Mesendoderm (in vitro differentiated cells): Measurements from ENCODE around the gene RHOXF2.
A peak's percentile ranks its signal among the peaks of the same experiment; 100 is the strongest.

ENCODE experiments used
- DNase-seq: peaks from one replicate; pipeline ENCODE4 v3.0.0; 2013
- H2AK5ac ChIP-seq: 2 replicates; pipeline ENCODE4 v1.6.1; 2013; ENCODE audit warnings: low read length, inconsistent platforms
- H2BK120ac ChIP-seq: 2 replicates; pipeline ENCODE4 v1.6.1; 2013; ENCODE audit warnings: low read depth, mild to moderate bottlenecking, low read length, moderate library complexity, mixed read lengths
- H2BK15ac ChIP-seq: replicated peaks from 2 replicates; pipeline ENCODE4 v1.6.1; 2013; ENCODE audit warnings: low read depth, mild to moderate bottlenecking, moderate library complexity
- H2BK5ac ChIP-seq: 2 replicates; pipeline ENCODE4 v1.6.1; 2013; ENCODE audit warnings: low read length, inconsistent platforms
- H3K18ac ChIP-seq: 2 replicates; pipeline ENCODE4 v1.6.1; 2013; ENCODE audit warnings: mild to moderate bottlenecking, low read length, mixed read lengths
- H3K23ac ChIP-seq: one replicate; pipeline ENCODE4 v1.6.1; 2013; ENCODE audit warnings: low read length
- H3K27ac ChIP-seq: 2 replicates; pipeline ENCODE4 v1.5.1; 2013; ENCODE audit warnings: low read depth, mild to moderate bottlenecking, inconsistent platforms, low read length, moderate library complexity
- H3K27me3 ChIP-seq: 2 replicates; pipeline ENCODE4 v1.6.1; 2013; ENCODE audit warnings: low read length, control low read depth, mild to moderate bottlenecking, inconsistent platforms; ENCODE audit not compliant: insufficient read depth, poor library complexity
- H3K36me3 ChIP-seq: 2 replicates; pipeline ENCODE4 v1.6.1; 2013; ENCODE audit warnings: low read length, inconsistent platforms; ENCODE audit not compliant: control insufficient read depth, insufficient read depth
- H3K4ac ChIP-seq: one replicate; pipeline ENCODE4 v1.6.1; 2013; ENCODE audit warnings: low read depth, mild to moderate bottlenecking, low read length, moderate library complexity
- H3K4me1 ChIP-seq: 2 replicates; pipeline ENCODE4 v1.6.1; 2013; ENCODE audit warnings: low read depth, low read length, inconsistent platforms; ENCODE audit not compliant: control insufficient read depth
- H3K4me2 ChIP-seq: 2 replicates; pipeline ENCODE4 v1.6.1; 2013; ENCODE audit warnings: low read length
- H3K4me3 ChIP-seq: 2 replicates; pipeline ENCODE4 v1.5.1; 2013; ENCODE audit warnings: mild to moderate bottlenecking, low read length
- H3K56ac ChIP-seq: one replicate; pipeline ENCODE4 v1.6.1; 2013; ENCODE audit warnings: low read length
- H3K79me1 ChIP-seq: 2 replicates; pipeline ENCODE4 v1.6.1; 2013; ENCODE audit warnings: low read length, inconsistent platforms
- H3K79me2 ChIP-seq: 2 replicates; pipeline ENCODE4 v1.6.1; 2013; ENCODE audit warnings: mild to moderate bottlenecking, low read length; ENCODE audit not compliant: control insufficient read depth, insufficient read depth
- H3K9ac ChIP-seq: 2 replicates; pipeline ENCODE4 v1.6.1; 2013; ENCODE audit warnings: low read length, inconsistent platforms
- H4K5ac ChIP-seq: one replicate; pipeline ENCODE4 v1.6.1; 2013; ENCODE audit warnings: low read length
- H4K8ac ChIP-seq: one replicate; pipeline ENCODE4 v1.6.1; 2013; ENCODE audit warnings: low read depth, mild to moderate bottlenecking, control low read depth, low read length, moderate library complexity
- whole genome bisulfite sequencing: extraction: QIAGEN DNeasy Blood & Tissue Kit; methylation state at CpG from one replicate; pipeline ENCODE4 v1.1.7; 2013; ENCODE audit warnings: low lambda C conversion rate, missing lambda C conversion rate; ENCODE audit not compliant: insufficient coverage; ENCODE audit errors: extremely low coverage; 5-methylcytosine and 5-hydroxymethylcytosine counted together

RHOXF2 gene

DNA sequence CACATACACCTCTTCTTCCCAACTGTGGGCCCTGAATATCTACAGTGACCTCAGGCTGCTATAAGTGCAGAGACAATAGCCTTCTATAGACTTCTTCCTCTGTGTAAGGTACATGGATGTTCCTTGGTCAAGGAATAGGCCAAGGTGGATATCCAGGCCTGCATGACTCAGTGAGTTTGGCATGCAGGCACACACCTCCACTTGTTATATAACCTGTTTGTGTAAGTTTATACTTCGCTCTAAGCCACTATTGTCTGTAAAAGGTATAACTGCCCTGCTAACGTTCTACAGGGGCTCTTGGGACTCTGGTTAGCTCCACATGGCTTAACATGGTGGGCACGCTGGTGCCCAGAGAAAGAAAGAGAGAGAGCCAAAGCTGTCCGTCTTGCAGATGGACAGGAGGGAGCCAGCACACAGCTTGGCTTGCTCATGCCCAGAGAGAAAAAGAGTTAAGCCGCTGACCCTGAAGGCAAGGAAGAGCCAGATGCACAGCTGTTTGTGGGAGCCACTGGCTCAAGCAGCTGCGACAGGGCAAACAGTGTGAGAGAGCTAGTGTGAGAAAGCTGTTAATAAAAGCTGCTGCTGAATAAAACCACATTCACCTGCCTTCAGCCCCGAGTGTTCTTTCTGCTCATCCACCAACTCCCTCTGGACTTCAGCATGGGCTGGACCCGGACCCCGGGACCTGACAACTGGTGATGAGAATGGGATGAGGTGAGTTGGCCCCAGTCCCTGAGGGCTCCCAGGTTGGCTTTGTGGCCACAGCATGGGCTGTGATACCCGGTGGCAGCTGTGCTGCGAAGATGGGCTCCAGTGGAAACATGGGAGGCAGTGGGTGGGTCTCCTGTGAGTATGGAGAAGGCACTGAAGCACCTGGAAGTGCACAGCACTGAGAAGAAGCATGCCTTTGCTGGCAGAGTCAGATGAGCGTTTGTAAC is 47.7 kb downstream of the RHOXF2 start:
- Histone ChIP-seq H3K27me3 (no peaks in the 10 kb centered on the region), H3K36me3 (no peaks in the 10 kb centered on the region), H3K4me1 (no peaks in the 10 kb centered on the region), H3K4ac (no peak overlapping the region), H3K4me2 (no peak overlapping the region), H3K27ac (no peak overlapping the region), H4K5ac (no peak overlapping the region), H3K23ac (no peak overlapping the region), H3K79me1 (no peaks in the 10 kb centered on the region), H3K18ac (no peak overlapping the region), H2AK5ac (no peak overlapping the region), H2BK5ac (no peak overlapping the region), H3K79me2 (no peaks in the 10 kb centered on the region), H4K8ac (no peak overlapping the region), H2BK15ac (no peak overlapping the region), H3K9ac (no peak overlapping the region), H2BK120ac (no peak overlapping the region), H3K4me3 (no peak overlapping the region), H3K56ac (no peak overlapping the region)
- no peak for DNase-seq
- no CpG with 5 or more reads among the region's 12 CpGs for WGBS

DNA sequence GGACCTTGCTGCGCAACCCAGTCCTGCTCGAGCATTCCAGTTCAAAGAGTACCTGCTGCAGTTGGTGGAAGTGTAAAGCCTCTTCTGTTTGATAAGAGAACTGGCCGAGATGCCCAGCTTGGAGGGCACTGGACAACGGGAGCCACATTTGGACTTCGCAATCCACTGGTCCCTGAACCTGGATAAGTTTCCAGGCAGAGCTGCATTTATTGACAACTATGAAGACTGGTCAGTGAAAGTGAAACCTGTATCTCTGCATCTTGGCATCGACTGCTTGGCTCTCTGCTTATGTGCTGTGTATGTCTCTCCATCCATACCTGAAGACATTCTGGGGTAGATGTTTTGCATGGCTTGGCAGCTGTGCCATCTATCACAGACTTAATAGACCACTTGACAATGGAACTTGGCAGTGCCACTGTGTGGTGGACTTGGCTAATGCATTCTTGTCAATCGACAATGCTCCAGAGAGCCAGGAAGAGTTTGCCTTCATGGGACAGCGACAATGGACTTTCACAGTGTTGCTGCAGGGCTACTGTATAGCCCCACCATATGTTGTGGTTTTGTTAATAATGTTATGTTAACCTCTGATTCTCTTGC is 48.7 kb downstream of the RHOXF2 start:
- H3K27me3 ChIP-seq, result no peaks in the 10 kb centered on the region
- H4K8ac ChIP-seq, result no peak overlapping the region
- no peaks in the 10 kb centered on the region for H3K4me1 ChIP-seq
- no peak overlapping the region for H3K56ac ChIP-seq
- no peak for DNase-seq
- no peak overlapping the region for H4K5ac ChIP-seq
- no peaks in the 10 kb centered on the region for H3K79me1 ChIP-seq
- H3K23ac ChIP-seq, result no peak overlapping the region
- no peak overlapping the region for H3K4me2 ChIP-seq
- H2BK15ac ChIP-seq, result no peak overlapping the region
- H3K79me2 ChIP-seq, result no peaks in the 10 kb centered on the region
- no peaks in the 10 kb centered on the region for H3K36me3 ChIP-seq
- H3K4me3 ChIP-seq, result no peak overlapping the region
- H2AK5ac ChIP-seq, result no peak overlapping the region
- no peak overlapping the region for H2BK5ac ChIP-seq
- H3K4ac ChIP-seq, result no peak overlapping the region
- WGBS, result no CpG with 5 or more reads among the region's 8 CpGs
- no peak overlapping the region for H3K18ac ChIP-seq
- H3K9ac ChIP-seq, result no peak overlapping the region
- H3K27ac ChIP-seq, result no peak overlapping the region
- no peak overlapping the region for H2BK120ac ChIP-seq

DNA sequence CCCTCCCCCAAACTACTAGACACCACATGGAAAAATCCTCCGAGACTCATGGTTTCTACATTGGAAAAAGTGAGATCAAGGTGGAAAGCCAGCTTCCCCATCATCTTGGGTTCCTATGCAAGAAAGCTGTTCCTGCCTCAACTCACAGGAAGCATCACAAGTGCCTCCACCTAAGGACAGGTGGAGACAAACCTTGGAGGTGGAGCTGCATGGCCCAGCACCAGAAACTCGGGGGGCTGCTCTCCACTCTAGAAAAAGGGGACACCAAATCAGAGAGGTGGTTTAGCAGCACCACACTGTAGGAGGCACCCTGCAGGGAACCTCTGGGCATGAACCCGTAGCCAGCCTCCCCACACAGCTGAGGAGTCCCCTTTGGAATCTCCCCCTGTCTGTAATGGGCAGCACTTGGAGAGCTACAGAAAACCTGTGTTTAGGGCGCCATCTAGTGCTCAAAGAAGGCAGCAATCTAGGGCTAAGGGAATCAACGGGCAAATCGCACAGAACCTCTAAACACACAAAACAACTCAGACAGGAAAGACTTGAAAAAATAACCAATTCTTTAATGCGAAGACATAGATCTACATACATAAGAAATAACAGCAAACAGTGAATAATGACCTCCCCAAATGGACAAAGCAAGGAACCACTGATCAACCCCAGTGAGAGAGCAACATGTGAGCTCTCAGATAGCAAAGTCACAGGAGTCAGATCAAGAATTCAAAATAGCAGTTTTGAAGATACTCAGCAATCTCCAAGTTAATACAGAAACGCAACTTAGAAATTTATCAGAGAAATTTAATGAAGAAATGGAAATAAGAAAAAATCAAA is 55.2 kb downstream of the RHOXF2 start:
- Histone ChIP-seq H4K5ac (no peak overlapping the region), H3K27me3 (no peaks in the 10 kb centered on the region), H3K79me1 (no peaks in the 10 kb centered on the region), H2BK120ac (no peak overlapping the region), H3K4ac (no peak overlapping the region), H3K4me2 (no peak overlapping the region), H3K9ac (no peak overlapping the region), H3K4me1 (no peaks in the 10 kb centered on the region), H3K79me2 (no peaks in the 10 kb centered on the region), H3K27ac (no peak overlapping the region), H3K23ac (no peak overlapping the region), H4K8ac (no peak overlapping the region), H2BK15ac (no peak overlapping the region), H2BK5ac (no peak overlapping the region), H3K56ac (no peak overlapping the region), H3K18ac (no peak overlapping the region), H3K4me3 (no peak overlapping the region), H2AK5ac (no peak overlapping the region), H3K36me3 (no peaks in the 10 kb centered on the region)
- no CpG with 5 or more reads among the region's 8 CpGs for WGBS
- peak; percentile 77 for DNase-seq
